H1 (cell line): ENCODE results near the gene TMPRSS12. TPM values are rescaled to one million over a fixed set of nuclear protein-coding genes. Genes with fewer than 3 reads are reported as not detected.

Source experiments
- POU5F1 ChIP-seq: IDR thresholded peaks from 2 replicates; pipeline ENCODE4 v1.6.1; 2011; ENCODE audit warnings: low read depth, mild to moderate bottlenecking, low read length, moderate library complexity
- polyA plus RNA-seq, 7 experiments: library from polyadenylated mRNA; depleted of rRNA in 3 of 7; stranded (reverse) in 5 of 7; unstranded in 2 of 7; fragments of >200 nt in 5 of 7; fragments of 200-250 nt in 2 of 7; gene quantifications; 1 replicate in 5 of 7; 2 replicates in 1 of 7; 4 replicates in 1 of 7; pipeline versions ENCODE4 v1.2.1 to v1.2.3, GENCODE V29; 2011 to 2013; ENCODE audit warnings: missing spikeins in 2 of 7, mixed read lengths in 2 of 7
- total RNA-seq: library from RNA; stranded (reverse); fragmentation: NEBNext Ultra II Directional; extraction: Animal tissue kit (Norgen Biotek cat#: 25700); gene quantifications from 2 replicates; pipeline ENCODE4 v1.2.1, GENCODE V29; 2021

TMPRSS12 gene
- total and polyA plus RNA-seq, 2 of the 8 experiments (the other 6 are each of a cell fraction or from before 2014, with no cell fraction given): not detected

DNA sequence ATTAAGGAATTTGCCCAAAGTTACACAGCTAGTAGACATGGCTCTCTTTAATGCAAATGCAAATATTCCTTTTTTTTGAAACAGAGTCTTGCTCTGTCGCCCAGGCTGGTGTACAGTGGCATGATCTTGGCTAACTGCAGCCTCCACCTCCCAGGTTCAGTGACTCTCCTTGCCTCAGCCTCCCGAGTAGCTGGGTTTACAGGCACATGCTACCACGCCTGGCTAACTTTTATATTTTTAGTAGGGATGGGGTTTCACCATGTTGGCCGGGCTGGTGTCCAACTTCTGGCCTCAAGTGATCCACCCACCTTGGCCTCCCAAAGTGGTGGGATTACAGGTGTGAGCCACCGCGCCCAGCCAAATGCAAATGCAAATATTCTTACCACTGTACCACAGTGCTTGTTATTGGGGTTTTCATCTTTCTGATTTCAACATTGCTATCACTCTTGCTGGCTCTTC, 85.1 kb downstream of the TMPRSS12 start (continued):
- no peak for TF ChIP-seq POU5F1
